IMR-90 (cell line): Measurements from ENCODE around the gene OSBPL1A. TPM values are rescaled to one million over a fixed set of nuclear protein-coding genes. Genes with fewer than 3 reads are reported as not detected.

Experiments used
- ATAC-seq: fragments of 200-7000 bp; cut with Tn5 transposase; 2 replicates; pipeline ENCODE4 v1.9.1; 2020; ENCODE audit warnings: low read depth, mild to moderate bottlenecking, moderate library complexity
- BruUV-seq: library from RNA; stranded (reverse); fragments of 400-500 nt; replicated peaks from 2 replicates; lab custom pipeline; 2021; lab: Mats Ljungman, UMichigan
- CTCF ChIA-PET: fragments of 300-600 bp; formaldehyde crosslinking; extraction: SDS; loops from one replicate; lab custom pipeline; 2021; ENCODE audit warnings: antibody characterized with exemption; lab: Yijun Ruan, JAX
- POLR2A ChIA-PET: fragments of 300-600 bp; sonication (Branson Sonifier 250); formaldehyde crosslinking; loops from one replicate; lab custom pipeline; 2022; ENCODE audit warnings: antibody characterized with exemption; ENCODE audit not compliant: unreplicated experiment; lab: Charles Lee
- DNase-seq: peaks from one replicate; pipeline ENCODE4 v3.0.0; 2013
- H2AFZ ChIP-seq: replicated peaks from 2 replicates; pipeline ENCODE3; 2013; ENCODE audit warnings: low read length, mild to moderate bottlenecking; ENCODE audit not compliant: poor library complexity
- H2AK5ac ChIP-seq: 2 replicates; pipeline ENCODE4 v1.6.1; 2013; ENCODE audit warnings: low read depth, low read length, inconsistent platforms
- H2AK9ac ChIP-seq: replicated peaks from 2 replicates; pipeline ENCODE3; 2013; ENCODE audit warnings: mild to moderate bottlenecking, low read depth, low read length, moderate library complexity; ENCODE audit not compliant: poor library complexity
- H2BK120ac ChIP-seq: 2 replicates; pipeline ENCODE4 v1.6.1; 2013; ENCODE audit warnings: low read depth, low read length, inconsistent platforms
- H2BK15ac ChIP-seq: 3 replicates; pipeline ENCODE4 v1.6.1; 2013; ENCODE audit warnings: low read depth, low read length, inconsistent platforms
- H2BK20ac ChIP-seq: 2 replicates; pipeline ENCODE4 v1.6.1; 2013; ENCODE audit warnings: low read depth, mild to moderate bottlenecking, inconsistent platforms, low read length, moderate library complexity
- H2BK5ac ChIP-seq: 2 replicates; pipeline ENCODE4 v1.6.1; 2013; ENCODE audit warnings: mild to moderate bottlenecking, low read depth, low read length, inconsistent platforms; ENCODE audit not compliant: poor library complexity, severe bottlenecking
- H3K14ac ChIP-seq: replicated peaks from 2 replicates; pipeline ENCODE4 v1.6.1; 2013; ENCODE audit warnings: low read depth, low read length, inconsistent platforms
- H3K18ac ChIP-seq: 2 replicates; pipeline ENCODE4 v1.6.1; 2013; ENCODE audit warnings: low read depth, low read length, control low read depth
- H3K23ac ChIP-seq: 2 replicates; pipeline ENCODE4 v1.6.1; 2013; ENCODE audit warnings: low read depth, low read length, inconsistent platforms
- H3K27ac ChIP-seq: 2 replicates; pipeline ENCODE4 v1.5.1; 2013; ENCODE audit warnings: mild to moderate bottlenecking, control low read depth, low read length; ENCODE audit not compliant: insufficient read depth
- H3K27me3 ChIP-seq: 2 replicates; pipeline ENCODE4 v1.6.1; 2013; ENCODE audit warnings: low read length; ENCODE audit not compliant: control insufficient read depth, insufficient read depth
- H3K36me3 ChIP-seq: 2 replicates; pipeline ENCODE4 v1.6.1; 2013; ENCODE audit warnings: low read length, mixed read lengths; ENCODE audit not compliant: control insufficient read depth, insufficient read depth
- H3K4ac ChIP-seq: 2 replicates; pipeline ENCODE4 v1.6.1; 2013; ENCODE audit warnings: low read depth, low read length, inconsistent platforms
- H3K4me1 ChIP-seq: 2 replicates; pipeline ENCODE4 v1.6.1; 2013; ENCODE audit warnings: low read length, mixed read lengths; ENCODE audit not compliant: control insufficient read depth, insufficient read depth
- H3K4me2 ChIP-seq: 2 replicates; pipeline ENCODE4 v1.6.1; 2013; ENCODE audit warnings: low read depth, mild to moderate bottlenecking, control low read depth, low read length, moderate library complexity
- H3K4me3 ChIP-seq: 2 replicates; pipeline ENCODE4 v1.5.1; 2013; ENCODE audit warnings: low read depth, mild to moderate bottlenecking, control low read depth, low read length, moderate library complexity; ENCODE audit not compliant: insufficient read depth
- H3K56ac ChIP-seq: 2 replicates; pipeline ENCODE4 v1.6.1; 2013; ENCODE audit warnings: low read length, inconsistent platforms; ENCODE audit not compliant: insufficient read depth; ENCODE audit errors: extremely low read depth
- H3K79me1 ChIP-seq, 2 experiments: 2 replicates each; pipeline ENCODE4 v1.6.1; 2013; ENCODE audit warnings: low read length in 2 of 2, inconsistent platforms in 1 of 2, low read depth in 1 of 2
- H3K9ac ChIP-seq: 2 replicates; pipeline ENCODE4 v1.6.1; 2013; ENCODE audit warnings: low read depth, low read length, control low read depth
- H3K9me1 ChIP-seq: 2 replicates; pipeline ENCODE4 v1.6.1; 2013; ENCODE audit warnings: low read length, inconsistent platforms; ENCODE audit not compliant: insufficient read depth
- H3K9me3 ChIP-seq: 2 replicates; pipeline ENCODE4 v1.6.1; 2013; ENCODE audit warnings: low read length; ENCODE audit not compliant: control insufficient read depth, insufficient read depth
- H4K20me1 ChIP-seq: 2 replicates; pipeline ENCODE4 v1.6.1; 2013; ENCODE audit warnings: low read length, inconsistent platforms; ENCODE audit not compliant: insufficient read depth
- H4K5ac ChIP-seq: 2 replicates; pipeline ENCODE4 v1.6.1; 2013; ENCODE audit warnings: mild to moderate bottlenecking, low read depth, low read length, control low read depth
- H4K8ac ChIP-seq, 2 experiments: 2 replicates each; pipeline ENCODE4 v1.6.1; 2013; ENCODE audit warnings: low read depth in 2 of 2, low read length in 2 of 2, control low read depth in 1 of 2, inconsistent platforms in 1 of 2
- H4K91ac ChIP-seq: 2 replicates; pipeline ENCODE4 v1.6.1; 2013; ENCODE audit warnings: low read depth, low read length, inconsistent platforms; ENCODE audit not compliant: insufficient read depth
- CHD1 ChIP-seq: IDR thresholded peaks from 2 replicates; pipeline ENCODE4 v1.6.1; 2012; ENCODE audit warnings: low read depth, low read length, improper control_type of control experiment
- MAFK ChIP-seq: IDR thresholded peaks from 2 replicates; pipeline ENCODE4 v1.6.1; 2012; ENCODE audit warnings: low read depth, low read length, improper control_type of control experiment
- MAZ ChIP-seq: IDR thresholded peaks from 2 replicates; pipeline ENCODE4 v1.6.1; 2012; ENCODE audit warnings: low read depth, mild to moderate bottlenecking, low read length, improper control_type of control experiment, moderate library complexity, borderline replicate concordance
- MXI1 ChIP-seq: IDR thresholded peaks from 2 replicates; pipeline ENCODE4 v1.6.1; 2012; ENCODE audit warnings: low read depth, mild to moderate bottlenecking, low read length, moderate library complexity, borderline replicate concordance
- SMC3 ChIP-seq: fragments of 150-350 bp; IDR thresholded peaks from 2 replicates; pipeline ENCODE4 v1.6.1; 2016; ENCODE audit warnings: low read depth, mild to moderate bottlenecking, antibody characterized with exemption, low read length, moderate library complexity
- WGBS, 2 experiments: methylation state at CpG; one replicate each; pipeline versions ENCODE4 v1.1.5 to v1.1.7; 2013; ENCODE audit warnings: missing lambda C conversion rate in 2 of 2; ENCODE audit not compliant: insufficient read length in 1 of 2; ENCODE audit errors: extremely low coverage in 2 of 2; 5-methylcytosine and 5-hydroxymethylcytosine counted together
- dilution Hi-C: fragments of 300-500 bp; cut with HindIII; formaldehyde crosslinking; loops from one replicate; pipeline ENCODE4 v1.14.3; 2018; ENCODE audit warnings: low sequenced_read_pairs; ENCODE audit not compliant: unreplicated experiment
- in situ Hi-C: fragments of 300-500 bp; cut with MboI; formaldehyde crosslinking; loops from 3 replicates; pipeline ENCODE4 v1.14.3; 2019; ENCODE audit warnings: low sequenced_read_pairs, inconsistent platforms, mixed read lengths
- intact Hi-C: fragments of 100-400 bp; cut with micrococcal nuclease; formaldehyde crosslinking; loops from 2 replicates; pipeline ENCODE4 v1.10.0; 2022
- polyA plus RNA-seq, 3 experiments: library from polyadenylated mRNA; depleted of rRNA; stranded (reverse); fragments of >200 nt; gene quantifications; 2 replicates each; pipeline ENCODE4 v1.2.3, GENCODE V29; 2012; ENCODE audit warnings: low replicate concordance in 1 of 3
- total RNA-seq: library from RNA; depleted of rRNA; stranded (reverse); fragments of >200 nt; gene quantifications from 2 replicates; pipeline ENCODE4 v1.2.3, GENCODE V29; 2012
- TF ChIP-seq, protein P1 (sequence below): fragments of 150-350 bp; IDR thresholded peaks from 2 replicates; pipeline ENCODE4 v1.6.1; 2016; ENCODE audit warnings: low read depth, mild to moderate bottlenecking, low read length, moderate library complexity, borderline replicate concordance

Gene OSBPL1A
- total and polyA plus RNA-seq, 2 of the 4 experiments (the other 2 are of a cell fraction) = 29.4 to 70.4 TPM

DNA sequence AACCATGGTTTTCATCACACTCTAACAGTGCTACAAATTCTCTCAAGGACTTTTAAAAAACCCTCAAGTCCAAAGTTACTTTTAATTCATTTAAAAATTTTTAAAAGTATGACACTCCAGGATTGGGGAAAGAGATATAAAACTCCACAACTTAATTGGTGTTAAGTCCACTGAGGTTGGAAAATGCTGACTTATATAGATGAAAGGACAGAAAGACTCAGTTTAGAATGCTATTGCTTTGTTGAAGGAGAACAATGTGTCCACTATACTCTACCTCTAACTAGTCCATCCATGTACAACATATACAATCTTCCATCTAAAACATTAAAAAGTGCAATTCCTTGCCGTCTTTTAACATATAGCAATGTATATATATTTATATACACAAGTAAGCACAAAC lies 217.6 kb downstream of the OSBPL1A start:
- no peak for DNase-seq
- dilution Hi-C loops = no loop called here

More for the DNA sequence above, 217.6 kb downstream of the OSBPL1A start:
- no peaks in the 10 kb centered on the region for H3K27me3 ChIP-seq
- no peak overlapping the region for H3K27ac ChIP-seq
- no peak overlapping the region for H4K8ac ChIP-seq
- H3K4ac ChIP-seq = no peak overlapping the region
- no peak for ATAC-seq
- H3K9ac ChIP-seq = no peak overlapping the region
- no peak overlapping the region for H2AK5ac ChIP-seq
- H3K56ac ChIP-seq = no peak overlapping the region
- no peak overlapping the region for H2BK20ac ChIP-seq
- H2AFZ ChIP-seq = no peak overlapping the region
- no peak overlapping the region for H3K18ac ChIP-seq
- no CpG with 5 or more reads among the region's 1 CpG for WGBS, 2 experiments
- in situ Hi-C loops = no loop called here
- H2AK9ac ChIP-seq = no peak overlapping the region
- no peak overlapping the region for H3K14ac ChIP-seq
- peaks cover 0 to 6% of the 10 kb centered on the region in 2 experiments; a peak in 2 of 4 replicates for H3K79me1 ChIP-seq
- H2BK120ac ChIP-seq = no peak overlapping the region
- H4K5ac ChIP-seq = no peak overlapping the region
- H3K9me3 ChIP-seq = no peaks in the 10 kb centered on the region
- no peak overlapping the region for H3K23ac ChIP-seq
- BruUV-seq = no TSS peak
- no peak overlapping the region for H3K4me2 ChIP-seq
- intact Hi-C loops = no loop called here
- no peak overlapping the region for H4K91ac ChIP-seq
- no peaks in the 10 kb centered on the region; the same call in 1 of the 2 replicates for H4K20me1 ChIP-seq
- H3K4me3 ChIP-seq = no peak overlapping the region
- H2BK5ac ChIP-seq = no peak overlapping the region
- H3K9me1 ChIP-seq = peaks cover 4% of the 10 kb centered on the region; the same call in 1 of the 2 replicates
- ChIA-PET POLR2A (no interaction called here), CTCF (no interaction called here)
- H3K4me1 ChIP-seq = no peaks in the 10 kb centered on the region
- H2BK15ac ChIP-seq = no peak overlapping the region
- TF ChIP-seq SMC3 (no peak), MAZ (no peak), MXI1 (no peak), CHD1 (no peak), MAFK (no peak)
- TF ChIP-seq, protein P1, sequence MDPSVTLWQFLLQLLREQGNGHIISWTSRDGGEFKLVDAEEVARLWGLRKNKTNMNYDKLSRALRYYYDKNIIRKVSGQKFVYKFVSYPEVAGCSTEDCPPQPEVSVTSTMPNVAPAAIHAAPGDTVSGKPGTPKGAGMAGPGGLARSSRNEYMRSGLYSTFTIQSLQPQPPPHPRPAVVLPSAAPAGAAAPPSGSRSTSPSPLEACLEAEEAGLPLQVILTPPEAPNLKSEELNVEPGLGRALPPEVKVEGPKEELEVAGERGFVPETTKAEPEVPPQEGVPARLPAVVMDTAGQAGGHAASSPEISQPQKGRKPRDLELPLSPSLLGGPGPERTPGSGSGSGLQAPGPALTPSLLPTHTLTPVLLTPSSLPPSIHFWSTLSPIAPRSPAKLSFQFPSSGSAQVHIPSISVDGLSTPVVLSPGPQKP = no peak
- H3K36me3 ChIP-seq = 0 out of 2 replicates have a peak, but pooled peaks cover 3% of the 10 kb centered on the region
